CD4-positive, alpha-beta T cell (primary cell): ENCODE results near the gene SLC5A11. TPM values are rescaled to one million over a fixed set of nuclear protein-coding genes. Genes with fewer than 3 reads are reported as not detected.
A peak's percentile ranks its signal among the peaks of the same experiment; 100 is the strongest.
"Not testable (repeated sequence)": the region's sequence is repeated elsewhere in the genome, so short reads cannot be mapped to it uniquely, and the experiment has no call there.

Experiments used
- ATAC-seq: fragments of 200-7000 bp; cut with Tn5 transposase; one replicate; pipeline ENCODE4 v1.10.0; 2022; ENCODE audit warnings: mild to moderate bottlenecking; ENCODE audit not compliant: poor library complexity
- CTCF ChIA-PET: fragments of 350-600 bp; sonication (Branson Sonifier 250); formaldehyde crosslinking; loops from one replicate; lab custom pipeline; 2021; ENCODE audit warnings: antibody characterized with exemption, inconsistent platforms; lab: Charles Lee
- POLR2A ChIA-PET: fragments of 350-600 bp; sonication (Branson Sonifier 250); formaldehyde crosslinking; loops from one replicate; lab custom pipeline; 2021; ENCODE audit warnings: antibody characterized with exemption, inconsistent platforms; lab: Charles Lee
- DNase-seq, 14 experiments: peaks; one replicate each; pipeline ENCODE4 v3.0.0-alpha.2; 2013 to 2020; ENCODE audit warnings: mixed read lengths in 2 of 14
- H3K27ac ChIP-seq, 2 donors: one replicate each; pipeline versions ENCODE4 v1.5.1 to v1.7.0; 2013; ENCODE audit warnings: low read length in 2 of 2, low read depth in 1 of 2, mild to moderate bottlenecking in 1 of 2
- H3K27me3 ChIP-seq, 2 experiments: 1 replicate in 1 of 2; 2 replicates in 1 of 2; pipeline versions ENCODE4 v1.6.1 to v1.7.0; 2013; ENCODE audit warnings: low read length in 2 of 2, control low read depth in 1 of 2, mild to moderate bottlenecking in 1 of 2, moderate library complexity in 1 of 2; ENCODE audit not compliant: insufficient read depth in 2 of 2, control insufficient read depth in 1 of 2
- H3K36me3 ChIP-seq: one replicate; pipeline ENCODE4 v1.6.1; 2013; ENCODE audit warnings: low read length, control low read depth; ENCODE audit not compliant: insufficient read depth
- H3K4me1 ChIP-seq: one replicate; pipeline ENCODE4 v1.6.1; 2013; ENCODE audit warnings: low read length, control low read depth; ENCODE audit not compliant: insufficient read depth
- H3K4me3 ChIP-seq: one replicate; pipeline ENCODE4 v1.5.1; 2013; ENCODE audit warnings: mild to moderate bottlenecking, low read length, moderate library complexity
- H3K9me3 ChIP-seq, 2 experiments: 1 replicate in 1 of 2; 2 replicates in 1 of 2; pipeline versions ENCODE4 v1.6.1 to v1.7.0; 2013; ENCODE audit warnings: low read length in 2 of 2, mild to moderate bottlenecking in 2 of 2, control low read depth in 1 of 2, moderate library complexity in 1 of 2; ENCODE audit not compliant: control insufficient read depth in 1 of 2, insufficient read depth in 1 of 2
- H3K27ac Mint-ChIP-seq: one replicate; pipeline ENCODE4 v1.8.0; 2020; ENCODE audit warnings: mixed read lengths
- H3K27me3 Mint-ChIP-seq: one replicate; pipeline ENCODE4 v1.8.0; 2021; ENCODE audit warnings: mixed read lengths
- H3K36me3 Mint-ChIP-seq: one replicate; pipeline ENCODE4 v1.8.0; 2021; ENCODE audit warnings: low read depth, mixed read lengths
- H3K4me1 Mint-ChIP-seq: one replicate; pipeline ENCODE4 v1.8.0; 2021; ENCODE audit warnings: low read depth, mixed read lengths
- H3K4me3 Mint-ChIP-seq: one replicate; pipeline ENCODE4 v1.8.0; 2020; ENCODE audit warnings: mild to moderate bottlenecking, mixed read lengths
- H3K9me3 Mint-ChIP-seq: one replicate; pipeline ENCODE4 v1.8.0; 2020; ENCODE audit warnings: mixed read lengths
- CTCF ChIP-seq: fragments of 200-600 bp; IDR thresholded peaks from one replicate; pipeline ENCODE4 v1.8.0; 2022; ENCODE audit warnings: antibody characterized with exemption, mild to moderate bottlenecking
- intact Hi-C, 2 experiments: fragments of 100-400 bp; cut with DNase I in 1 of 2; cut with micrococcal nuclease in 1 of 2; formaldehyde crosslinking; loops; one replicate each; pipeline versions ENCODE4 v1.15.1 to v1.9.0; 2023 to 2025; cut with DNase I, micrococcal nuclease
- total RNA-seq, 174 experiments: library from RNA in 2 of 174; stranded (reverse) in 2 of 174; gene quantifications; one replicate each; pipeline ENCODE4 v1.2.3 and lab custom pipeline; 2021 to 2026

Gene SLC5A11
- total RNA-seq, 2 experiments from 2014 or later, result 0.11 to 0.44 TPM

- intact Hi-C loops, result no loop called here
- ATAC-seq, result no peak
- H3K36me3 Mint-ChIP-seq, result no peaks in the 10 kb centered on the region
- DNase-seq, result no peak
- no peaks in the 10 kb centered on the region for H3K4me1 Mint-ChIP-seq
- Histone ChIP-seq H3K4me3 (no peak overlapping the region), H3K27ac (no peak overlapping the region), H3K27me3 (no peaks in the 10 kb centered on the region), H3K36me3 (no peaks in the 10 kb centered on the region), H3K9me3 (peaks cover 0 to 4% of the 10 kb centered on the region in 2 experiments), H3K4me1 (no peaks in the 10 kb centered on the region)
- H3K9me3 Mint-ChIP-seq, result no peaks in the 10 kb centered on the region
- POLR2A ChIA-PET, result no interaction called here
- H3K27me3 Mint-ChIP-seq, result peaks cover 11% of the 10 kb centered on the region
- TF ChIP-seq CTCF, result no peak
- CTCF ChIA-PET, result no interaction called here
- no peak overlapping the region for H3K27ac Mint-ChIP-seq
- H3K4me3 Mint-ChIP-seq, result no peak overlapping the region
Observed at GRCh38 chr16:24855678-24856077, 9.9 kb downstream of the SLC5A11 start.

- H3K36me3 ChIP-seq, H3K27ac Mint-ChIP-seq, H3K9me3 ChIP-seq, H3K4me1 Mint-ChIP-seq, intact Hi-C loops, H3K36me3 Mint-ChIP-seq, H3K4me1 ChIP-seq, H3K9me3 Mint-ChIP-seq, ATAC-seq, DNase-seq, POLR2A ChIA-PET, H3K4me3 ChIP-seq, H3K27me3 ChIP-seq, H3K27ac ChIP-seq, H3K4me3 Mint-ChIP-seq: not testable (repeated sequence)
- peaks cover 11% of the 10 kb centered on the region for H3K27me3 Mint-ChIP-seq
- CTCF ChIA-PET, result interaction anchor here (0.6 kb wide), 1 partner anchor 165 kb away, joined by 4 read pairs; no protein-coding TSS in a partner anchor
Observed at GRCh38 chr16:24856871-24857270, 11.1 kb downstream of the SLC5A11 start.

- H3K9me3 ChIP-seq, result peaks cover 0 to 4% of the 10 kb centered on the region in 2 experiments
- CTCF ChIA-PET, result no interaction called here
- peaks cover 11% of the 10 kb centered on the region for H3K27me3 Mint-ChIP-seq
- no peak overlapping the region for H3K27ac ChIP-seq
- TF ChIP-seq CTCF, result no peak
- ATAC-seq, result no peak
- H3K27me3 ChIP-seq, result no peaks in the 10 kb centered on the region
- POLR2A ChIA-PET, result no interaction called here
- no peaks in the 10 kb centered on the region for H3K4me1 ChIP-seq
- H3K36me3 Mint-ChIP-seq, result no peaks in the 10 kb centered on the region
- no peak overlapping the region for H3K4me3 ChIP-seq
- no peak overlapping the region for H3K4me3 Mint-ChIP-seq
- H3K27ac Mint-ChIP-seq, result no peak overlapping the region
- H3K36me3 ChIP-seq, result no peaks in the 10 kb centered on the region
- no peaks in the 10 kb centered on the region for H3K4me1 Mint-ChIP-seq
- intact Hi-C loops, result no loop called here
- peak; percentile 9 to 58 (median 27) for DNase-seq
- H3K9me3 Mint-ChIP-seq, result no peaks in the 10 kb centered on the region
Observed at GRCh38 chr16:24858219-24859041, 12.7 kb downstream of the SLC5A11 start.
